ENCODE measurements around the gene PKIB.
A peak's percentile ranks its signal among the peaks of the same experiment; 100 is the strongest.

DNA sequence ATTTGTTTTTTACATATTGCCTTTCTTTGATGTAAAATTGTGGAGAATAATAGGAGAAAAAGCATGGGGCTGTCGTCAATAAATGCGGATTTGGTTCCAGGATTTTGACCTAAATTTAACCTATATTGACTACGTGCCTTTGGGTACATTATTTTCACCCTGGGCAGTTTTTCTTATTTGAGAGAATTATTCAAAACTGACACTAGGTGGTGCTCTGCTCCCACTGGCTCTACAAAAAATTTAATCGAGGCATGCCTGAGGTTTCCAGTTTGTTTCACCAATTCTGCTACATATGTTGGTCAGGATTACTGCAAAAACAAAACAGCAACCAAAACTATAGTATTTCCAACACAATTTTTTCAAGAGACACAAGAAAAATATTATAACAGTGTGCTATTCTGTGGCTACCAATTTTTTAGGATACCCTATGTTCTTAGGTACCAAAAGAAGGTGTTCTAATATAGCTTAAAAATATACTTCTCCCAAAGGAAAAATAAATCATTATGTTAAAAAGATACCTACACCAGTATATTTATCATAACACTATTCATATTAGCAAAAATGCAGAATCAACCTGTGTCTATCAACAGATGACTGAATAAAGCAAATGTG is 120.7 kb downstream of the PKIB start:
- TF ChIP-seq CTCF (conservative IDR thresholded peaks at IDR 0.05; ENCODE audit: low read depth, low read length) (peak; percentile 74), EZH2 (IDR thresholded peaks at IDR 0.05; ENCODE audit: low read length, unreplicated experiment) (no peak), EZH2phosphoT487 (IDR thresholded peaks at IDR 0.05; ENCODE audit: borderline replicate concordance, low read length) (no peak)
